ENCODE data around the gene RYR2.

RYR2 gene

GRCh38 chr1:237711281-237711680 is 669.3 kb downstream of the RYR2 start:
- DNase-seq (ENCODE audit: low read depth, low spot score), result no peak
- H3K4me3 ChIP-seq (ENCODE audit: low read length), result no peak overlapping the region

GRCh38 chr1:237712082-237712481 is 670.1 kb downstream of the RYR2 start:
- DNase-seq (ENCODE audit: low read depth, low spot score), result no peak
- no peak overlapping the region for H3K4me3 ChIP-seq (ENCODE audit: low read length)

GRCh38 chr1:237712586-237713157 is 670.7 kb downstream of the RYR2 start:
- no peak overlapping the region for H3K4me3 ChIP-seq (ENCODE audit: low read length)
- no peak for DNase-seq (ENCODE audit: low read depth, low spot score)

GRCh38 chr1:237713916-237714315 is 671.9 kb downstream of the RYR2 start:
- no peak for DNase-seq (ENCODE audit: low read depth, low spot score)
- H3K4me3 ChIP-seq (ENCODE audit: low read length), result no peak overlapping the region

GRCh38 chr1:237717106-237717505 is 675.1 kb downstream of the RYR2 start:
- no peak overlapping the region for H3K4me3 ChIP-seq (ENCODE audit: low read length)
- no peak for DNase-seq (ENCODE audit: low read depth, low spot score)

GRCh38 chr1:237730826-237731350 is 688.9 kb downstream of the RYR2 start:
- H3K4me3 ChIP-seq (ENCODE audit: low read length), result no peak overlapping the region
- DNase-seq (ENCODE audit: low read depth, low spot score), result no peak

GRCh38 chr1:237732657-237733056 is 690.7 kb downstream of the RYR2 start:
- H3K4me3 ChIP-seq (ENCODE audit: low read length), result no peak overlapping the region
- DNase-seq (ENCODE audit: low read depth, low spot score), result no peak

- DNase-seq (ENCODE audit: low read depth, low spot score), result peak; percentile 51
- no peak overlapping the region for H3K4me3 ChIP-seq (ENCODE audit: low read length)
Observed at GRCh38 chr1:237736372-237737029, 694.5 kb downstream of the RYR2 start.

- H3K4me3 ChIP-seq (ENCODE audit: low read length), result no peak overlapping the region
- DNase-seq (ENCODE audit: low read depth, low spot score), result no peak
Observed at GRCh38 chr1:237737448-237737847, 695.5 kb downstream of the RYR2 start.

GRCh38 chr1:237737938-237738610 is 696.1 kb downstream of the RYR2 start:
- no peak for DNase-seq (ENCODE audit: low read depth, low spot score)
- no peak overlapping the region for H3K4me3 ChIP-seq (ENCODE audit: low read length)

GRCh38 chr1:237740846-237741245 is 698.9 kb downstream of the RYR2 start:
- DNase-seq (ENCODE audit: low read depth, low spot score), result no peak
- H3K4me3 ChIP-seq (ENCODE audit: low read length), result no peak overlapping the region

- no peak overlapping the region for H3K4me3 ChIP-seq (ENCODE audit: low read length)
- no peak for DNase-seq (ENCODE audit: low read depth, low spot score)
Observed at GRCh38 chr1:237745545-237745944, 703.6 kb downstream of the RYR2 start.

- H3K4me3 ChIP-seq (ENCODE audit: low read length), result no peak overlapping the region
- DNase-seq (ENCODE audit: low read depth, low spot score), result no peak
Observed at GRCh38 chr1:237748171-237748960, 706.4 kb downstream of the RYR2 start.

GRCh38 chr1:237749122-237749521 is 707.1 kb downstream of the RYR2 start:
- no peak overlapping the region for H3K4me3 ChIP-seq (ENCODE audit: low read length)
- no peak for DNase-seq (ENCODE audit: low read depth, low spot score)

GRCh38 chr1:237751090-237751489 is 709.1 kb downstream of the RYR2 start:
- H3K4me3 ChIP-seq (ENCODE audit: low read length), result no peak overlapping the region
- no peak for DNase-seq (ENCODE audit: low read depth, low spot score)

GRCh38 chr1:237754627-237755026 is 712.6 kb downstream of the RYR2 start:
- H3K4me3 ChIP-seq (ENCODE audit: low read length), result no peak overlapping the region
- DNase-seq (ENCODE audit: low read depth, low spot score), result no peak

GRCh38 chr1:237756304-237756967 is 714.5 kb downstream of the RYR2 start:
- DNase-seq (ENCODE audit: low read depth, low spot score), result no peak
- H3K4me3 ChIP-seq (ENCODE audit: low read length), result no peak overlapping the region

- DNase-seq (ENCODE audit: low read depth, low spot score), result no peak
Observed at GRCh38 chr1:237759377-237759776, 717.4 kb downstream of the RYR2 start.

GRCh38 chr1:237760951-237761350 is 719.0 kb downstream of the RYR2 start:
- H3K4me3 ChIP-seq (ENCODE audit: low read length), result no peak overlapping the region
- DNase-seq (ENCODE audit: low read depth, low spot score), result no peak

More at GRCh38 chr1:237759377-237759776, 717.4 kb downstream of the RYR2 start:
- H3K4me3 ChIP-seq (ENCODE audit: low read length), result no peak overlapping the region

Measured in Jurkat, Clone E6-1 (cell line).